Fibroblast of the aortic adventitia (primary cell): ENCODE data around the gene ADAMTS12. TPM values are rescaled to one million over a fixed set of nuclear protein-coding genes. Genes with fewer than 3 reads are reported as not detected.

ENCODE experiments used
- DNase-seq: peaks from one replicate; pipeline ENCODE4 v3.0.0-alpha.2; 2010; ENCODE audit warnings: low read depth
- H3K4me3 ChIP-seq: 2 replicates; pipeline ENCODE4 v1.5.1; 2011; ENCODE audit warnings: low read depth, mild to moderate bottlenecking, control low read depth, low read length, moderate library complexity
- total RNA-seq: library from RNA; depleted of rRNA; stranded (reverse); fragments of >200 nt; gene quantifications from 2 replicates; pipeline ENCODE4 v1.2.3, GENCODE V29; 2012; ENCODE audit warnings: low replicate concordance
- TF ChIP-seq, protein P1 (sequence below): IDR thresholded peaks from 2 replicates; pipeline ENCODE4 v1.5.1; 2011; ENCODE audit warnings: mild to moderate bottlenecking, low read length, control low read depth, inconsistent platforms; ENCODE audit not compliant: insufficient read depth

The ADAMTS12 gene, protein sequence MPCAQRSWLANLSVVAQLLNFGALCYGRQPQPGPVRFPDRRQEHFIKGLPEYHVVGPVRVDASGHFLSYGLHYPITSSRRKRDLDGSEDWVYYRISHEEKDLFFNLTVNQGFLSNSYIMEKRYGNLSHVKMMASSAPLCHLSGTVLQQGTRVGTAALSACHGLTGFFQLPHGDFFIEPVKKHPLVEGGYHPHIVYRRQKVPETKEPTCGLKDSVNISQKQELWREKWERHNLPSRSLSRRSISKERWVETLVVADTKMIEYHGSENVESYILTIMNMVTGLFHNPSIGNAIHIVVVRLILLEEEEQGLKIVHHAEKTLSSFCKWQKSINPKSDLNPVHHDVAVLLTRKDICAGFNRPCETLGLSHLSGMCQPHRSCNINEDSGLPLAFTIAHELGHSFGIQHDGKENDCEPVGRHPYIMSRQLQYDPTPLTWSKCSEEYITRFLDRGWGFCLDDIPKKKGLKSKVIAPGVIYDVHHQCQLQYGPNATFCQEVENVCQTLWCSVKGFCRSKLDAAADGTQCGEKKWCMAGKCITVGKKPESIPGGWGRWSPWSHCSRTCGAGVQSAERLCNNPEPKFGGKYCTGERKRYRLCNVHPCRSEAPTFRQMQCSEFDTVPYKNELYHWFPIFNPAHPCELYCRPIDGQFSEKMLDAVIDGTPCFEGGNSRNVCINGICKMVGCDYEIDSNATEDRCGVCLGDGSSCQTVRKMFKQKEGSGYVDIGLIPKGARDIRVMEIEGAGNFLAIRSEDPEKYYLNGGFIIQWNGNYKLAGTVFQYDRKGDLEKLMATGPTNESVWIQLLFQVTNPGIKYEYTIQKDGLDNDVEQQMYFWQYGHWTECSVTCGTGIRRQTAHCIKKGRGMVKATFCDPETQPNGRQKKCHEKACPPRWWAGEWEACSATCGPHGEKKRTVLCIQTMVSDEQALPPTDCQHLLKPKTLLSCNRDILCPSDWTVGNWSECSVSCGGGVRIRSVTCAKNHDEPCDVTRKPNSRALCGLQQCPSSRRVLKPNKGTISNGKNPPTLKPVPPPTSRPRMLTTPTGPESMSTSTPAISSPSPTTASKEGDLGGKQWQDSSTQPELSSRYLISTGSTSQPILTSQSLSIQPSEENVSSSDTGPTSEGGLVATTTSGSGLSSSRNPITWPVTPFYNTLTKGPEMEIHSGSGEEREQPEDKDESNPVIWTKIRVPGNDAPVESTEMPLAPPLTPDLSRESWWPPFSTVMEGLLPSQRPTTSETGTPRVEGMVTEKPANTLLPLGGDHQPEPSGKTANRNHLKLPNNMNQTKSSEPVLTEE (N-terminal part only)
- total RNA-seq: 13.0 and 21.8 TPM in 2 replicates

DNA sequence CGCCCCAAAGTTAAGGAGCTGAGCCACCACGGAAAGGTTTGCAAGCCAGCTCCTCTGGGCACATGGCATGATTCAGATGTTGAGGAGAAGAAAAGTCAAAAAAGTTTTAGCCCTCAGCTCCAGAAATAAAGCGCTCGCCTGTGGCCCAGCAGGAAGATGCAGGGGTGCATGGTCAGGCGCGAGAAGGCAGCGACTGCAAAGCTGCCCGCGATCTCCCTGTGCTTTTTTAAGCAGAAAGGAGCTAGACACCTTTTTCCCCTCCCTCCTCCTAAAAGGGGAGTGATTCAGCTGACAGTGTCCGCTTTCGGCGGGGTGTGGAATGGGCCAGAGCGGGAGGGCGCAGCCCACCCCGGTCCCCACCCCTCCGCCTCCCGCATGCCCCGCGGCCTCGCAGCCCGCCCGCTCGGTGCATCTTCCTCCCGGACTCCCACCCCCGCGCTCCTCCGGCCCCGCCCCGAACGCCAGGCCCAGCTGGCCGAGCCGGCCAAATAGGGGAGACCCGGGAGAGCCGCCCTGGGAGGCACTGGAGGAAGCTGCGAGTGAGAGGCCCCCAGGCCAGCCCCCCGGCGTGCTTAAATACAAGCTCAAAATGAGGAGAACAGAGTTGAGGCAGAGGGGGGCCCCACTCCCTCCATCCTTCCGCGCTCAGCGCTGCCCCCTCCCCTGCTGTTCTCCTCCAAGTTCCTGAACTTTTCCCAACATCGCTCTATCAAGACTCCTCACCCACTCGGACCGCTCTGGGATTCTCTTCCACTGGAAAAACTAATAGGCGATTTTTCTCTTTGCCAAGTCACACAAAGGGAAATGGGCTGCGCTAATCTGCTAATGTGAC lies at the start of gene ADAMTS12:
Gene ADAMTS12 (minus strand): TSS at position 203 of the 832 bp plus-strand sequence. CDS start 134 bp downstream, at position 69.
- peak; percentile 74 for DNase-seq
- TF ChIP-seq, protein P1, sequence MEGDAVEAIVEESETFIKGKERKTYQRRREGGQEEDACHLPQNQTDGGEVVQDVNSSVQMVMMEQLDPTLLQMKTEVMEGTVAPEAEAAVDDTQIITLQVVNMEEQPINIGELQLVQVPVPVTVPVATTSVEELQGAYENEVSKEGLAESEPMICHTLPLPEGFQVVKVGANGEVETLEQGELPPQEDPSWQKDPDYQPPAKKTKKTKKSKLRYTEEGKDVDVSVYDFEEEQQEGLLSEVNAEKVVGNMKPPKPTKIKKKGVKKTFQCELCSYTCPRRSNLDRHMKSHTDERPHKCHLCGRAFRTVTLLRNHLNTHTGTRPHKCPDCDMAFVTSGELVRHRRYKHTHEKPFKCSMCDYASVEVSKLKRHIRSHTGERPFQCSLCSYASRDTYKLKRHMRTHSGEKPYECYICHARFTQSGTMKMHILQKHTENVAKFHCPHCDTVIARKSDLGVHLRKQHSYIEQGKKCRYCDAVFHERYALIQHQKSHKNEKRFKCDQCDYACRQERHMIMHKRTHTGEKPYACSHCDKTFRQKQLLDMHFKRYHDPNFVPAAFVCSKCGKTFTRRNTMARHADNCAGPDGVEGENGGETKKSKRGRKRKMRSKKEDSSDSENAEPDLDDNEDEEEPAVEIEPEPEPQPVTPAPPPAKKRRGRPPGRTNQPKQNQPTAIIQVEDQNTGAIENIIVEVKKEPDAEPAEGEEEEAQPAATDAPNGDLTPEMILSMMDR: no peak
- peak within 1 kb of the TSS; percentile 78 for H3K4me3 ChIP-seq

DNA sequence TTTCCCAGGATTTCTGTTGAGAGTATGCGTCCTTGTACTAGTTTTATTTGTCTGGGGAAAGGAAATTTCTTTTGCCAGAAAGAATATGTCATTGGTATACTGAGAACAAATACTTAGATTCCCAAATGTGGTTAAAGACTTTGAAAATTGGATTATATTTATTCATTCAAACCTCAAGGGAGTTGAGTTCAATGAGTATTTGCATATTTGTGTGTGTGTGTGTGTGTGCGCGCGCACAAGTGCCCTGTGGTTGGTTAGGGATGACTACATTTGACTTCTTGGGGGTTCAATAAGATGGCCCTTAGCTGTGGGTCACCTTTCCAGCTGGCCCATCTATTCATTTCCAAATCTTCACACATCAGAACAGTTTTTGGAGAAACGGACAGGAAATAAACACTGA lies 49.3 kb upstream of the ADAMTS12 start:
- no peak for DNase-seq
- TF ChIP-seq, protein P1: no peak
- H3K4me3 ChIP-seq: no peak overlapping the region

DNA sequence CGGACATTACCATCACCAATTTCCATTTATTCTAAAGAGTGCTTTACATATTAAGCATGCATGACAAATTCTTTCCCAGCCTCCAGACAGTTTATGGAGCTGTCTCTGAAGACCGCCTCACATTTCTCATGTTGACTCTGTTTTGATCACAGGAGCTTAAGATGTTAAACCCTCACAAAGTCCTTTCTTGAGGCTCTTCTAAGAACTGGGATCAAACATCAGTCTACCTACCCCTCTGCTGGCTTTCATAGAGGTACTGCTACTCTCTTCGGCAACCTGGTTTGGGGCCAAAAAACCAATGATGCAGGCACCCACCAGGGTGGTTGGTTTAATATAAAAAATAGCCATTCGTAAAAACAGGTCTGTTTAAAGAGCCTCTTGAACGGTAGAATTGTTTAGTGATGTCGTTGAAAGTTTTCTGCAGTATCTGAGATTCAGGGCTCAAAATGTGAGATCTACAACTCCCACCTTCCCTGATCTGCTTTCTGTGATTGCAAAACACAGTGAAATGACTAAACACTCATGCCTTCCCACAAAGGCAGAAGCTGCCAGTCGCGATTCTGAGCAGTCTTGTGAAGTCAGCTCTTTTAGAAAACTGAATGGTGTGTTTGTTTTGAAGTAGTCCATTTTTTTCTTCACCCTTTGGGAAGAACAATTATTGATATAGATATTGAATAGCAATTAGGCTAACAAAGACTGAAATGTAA lies 47.9 kb upstream of the ADAMTS12 start:
- TF ChIP-seq, protein P1: no peak
- peak; percentile 41 for DNase-seq

DNA sequence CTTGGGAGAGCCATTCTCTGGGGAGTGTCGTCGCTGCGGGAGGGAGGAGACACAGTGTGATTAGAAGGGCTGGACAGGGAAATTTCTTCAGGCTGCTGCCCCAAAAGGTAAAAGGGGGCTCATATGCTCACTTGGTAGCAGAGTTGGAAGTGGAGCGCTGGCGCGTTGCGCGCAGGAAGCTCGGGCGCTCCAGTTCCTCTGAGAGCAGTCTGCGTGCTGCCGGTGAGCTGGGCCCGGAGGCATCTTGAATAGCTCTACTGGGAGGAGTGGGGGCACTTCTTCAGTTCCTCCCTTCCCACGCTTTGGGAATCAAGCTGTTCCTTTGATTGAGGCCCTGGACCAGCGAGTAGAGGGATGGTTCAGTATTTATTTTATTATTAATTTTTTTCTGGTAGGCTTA lies 47.1 kb upstream of the ADAMTS12 start:
- no peak overlapping the region for H3K4me3 ChIP-seq
- DNase-seq: no peak
- TF ChIP-seq, protein P1: no peak

More for the DNA sequence above, 47.9 kb upstream of the ADAMTS12 start:
- no peak overlapping the region for H3K4me3 ChIP-seq

DNA sequence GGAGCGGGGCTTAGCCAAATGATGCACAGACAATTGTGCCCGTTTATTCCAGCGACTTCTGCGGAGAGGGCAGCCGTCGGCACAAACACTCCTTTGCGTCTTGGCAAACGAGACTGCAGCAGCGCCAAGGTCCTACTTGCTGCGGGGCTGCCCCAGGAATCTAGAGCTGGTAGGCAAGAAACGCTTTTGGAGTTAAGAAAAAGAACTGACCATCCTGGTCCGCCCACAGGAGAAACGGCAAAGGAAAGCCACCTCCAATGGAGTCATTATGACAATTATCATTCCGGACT lies 46.7 kb upstream of the ADAMTS12 start:
- no peak for DNase-seq
- TF ChIP-seq, protein P1: no peak
- no peak overlapping the region for H3K4me3 ChIP-seq
